ENCODE data around the gene XKR7. TPM values are rescaled to one million over a fixed set of nuclear protein-coding genes. Genes with fewer than 3 reads are reported as not detected.

XKR7 gene
- total and polyA plus RNA-seq, 10 of the 15 experiments (the other 5 are each of a cell fraction or from before 2014, with no cell fraction given) = not detected

DNA sequence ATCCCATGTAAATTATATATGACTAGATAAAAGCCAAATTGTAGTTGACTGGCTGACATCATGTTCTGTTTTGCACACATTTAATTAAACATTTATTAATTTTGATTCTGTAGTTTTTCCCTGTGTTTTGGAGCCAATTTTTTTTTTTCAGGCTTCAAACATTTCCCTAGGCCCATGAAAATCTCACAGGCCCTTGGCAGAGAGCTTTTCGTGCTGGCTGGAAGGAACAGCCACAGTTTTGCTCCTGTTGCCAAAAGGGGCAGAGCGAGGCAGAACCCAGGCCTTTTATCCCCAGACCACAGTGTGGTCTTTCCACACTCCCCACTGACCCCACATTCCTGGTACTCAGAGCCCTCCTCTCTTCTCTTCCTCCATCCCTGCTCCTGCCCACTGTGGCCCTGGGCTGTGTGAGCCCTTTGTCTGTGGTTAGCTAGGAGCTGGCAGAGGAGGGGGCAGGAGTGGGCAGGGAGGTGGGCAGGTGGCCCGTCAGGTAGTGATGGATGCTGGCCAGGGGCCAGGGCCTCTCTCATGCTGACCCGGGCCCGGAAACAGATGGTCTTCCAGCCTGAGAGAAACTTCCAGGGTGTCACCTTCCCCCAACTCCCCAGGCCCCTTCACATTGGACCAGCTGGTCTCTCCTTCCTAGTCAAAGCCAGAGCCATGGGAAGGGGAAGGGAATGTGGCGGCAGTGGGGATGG is 22.8 kb downstream of the XKR7 start:
- Histone ChIP-seq H2AFZ (ENCODE audit: control insufficient read depth, low read depth, low read length) (no peak overlapping the region), H3K27ac (ENCODE audit: control insufficient read depth, insufficient read depth) (no peak overlapping the region), H4K20me1 (ENCODE audit: control insufficient read depth, insufficient read depth) (no peaks in the 10 kb centered on the region), H3K4me3 (no peak overlapping the region), H3K36me3 (ENCODE audit: control insufficient read depth in 2 of 2, insufficient read depth in 2 of 2, low read length in 1 of 2) (no peaks in the 10 kb centered on the region), H3K27me3 (replicated peaks in 1 of 2; ENCODE audit: control insufficient read depth in 2 of 2, insufficient read depth in 2 of 2, low read length in 1 of 2) (peaks cover 0 to 9% of the 10 kb centered on the region in 2 experiments; a peak in 2 of 4 replicates), H3K4me1 (ENCODE audit: control insufficient read depth, insufficient read depth, low read length) (no peaks in the 10 kb centered on the region), H3K79me2 (ENCODE audit: control insufficient read depth, insufficient read depth, low read length) (no peaks in the 10 kb centered on the region), H3K9ac (ENCODE audit: control insufficient read depth, insufficient read depth, low read length) (no peak overlapping the region), H3K4me2 (ENCODE audit: control insufficient read depth, insufficient read depth) (no peak overlapping the region), H3K9me3 (replicated peaks; ENCODE audit: control insufficient read depth, insufficient read depth, low read length) (no peaks in the 10 kb centered on the region)
- no peak for DNase-seq (ENCODE audit: low read depth, low spot score)
- ChIA-PET RAD21 (ENCODE audit: unreplicated experiment) (interaction anchor here (0.7 kb wide), 1 partner anchor 143 kb away, joined by 3 read pairs; no protein-coding TSS in a partner anchor), SMC1A (ENCODE audit: uncharacterized antibody, unreplicated experiment) (no interaction called here), POLR2A (interaction anchor here (0.6 kb wide), 1 partner anchor 229 kb away, joined by 9 read pairs; no protein-coding TSS in a partner anchor), CTCF (no interaction called here)
- intact Hi-C loops (cut with micrococcal nuclease; ENCODE audit: unreplicated experiment) (no loop called here), in situ Hi-C loops (cut with MboI) (no loop called here)
- BruUV-seq (replicated peaks) = no TSS peak
- whole genome bisulfite sequencing (ENCODE audit: insufficient coverage, insufficient replicate concordance, low lambda C conversion rate, missing lambda C conversion rate) = 19% methylated on average over 6 of the region's 6 CpGs
- no peak for ATAC-seq
- no peak for FAIRE-seq
- TF ChIP-seq POU2F2 (IDR thresholded peaks at IDR 0.05; ENCODE audit: borderline replicate concordance, low read depth, low read length) = no peak
- TF ChIP-seq PAX5 (IDR thresholded peaks at IDR 0.05; ENCODE audit: borderline replicate concordance, low read depth, low read length) = no peak
- TF ChIP-seq TARDBP (IDR thresholded peaks at IDR 0.05; ENCODE audit: borderline replicate concordance) = no peak
- no peak for TF ChIP-seq SMAD1 (IDR thresholded peaks at IDR 0.05; ENCODE audit: low read depth, partially characterized antibody)
- TF ChIP-seq, protein P1, sequence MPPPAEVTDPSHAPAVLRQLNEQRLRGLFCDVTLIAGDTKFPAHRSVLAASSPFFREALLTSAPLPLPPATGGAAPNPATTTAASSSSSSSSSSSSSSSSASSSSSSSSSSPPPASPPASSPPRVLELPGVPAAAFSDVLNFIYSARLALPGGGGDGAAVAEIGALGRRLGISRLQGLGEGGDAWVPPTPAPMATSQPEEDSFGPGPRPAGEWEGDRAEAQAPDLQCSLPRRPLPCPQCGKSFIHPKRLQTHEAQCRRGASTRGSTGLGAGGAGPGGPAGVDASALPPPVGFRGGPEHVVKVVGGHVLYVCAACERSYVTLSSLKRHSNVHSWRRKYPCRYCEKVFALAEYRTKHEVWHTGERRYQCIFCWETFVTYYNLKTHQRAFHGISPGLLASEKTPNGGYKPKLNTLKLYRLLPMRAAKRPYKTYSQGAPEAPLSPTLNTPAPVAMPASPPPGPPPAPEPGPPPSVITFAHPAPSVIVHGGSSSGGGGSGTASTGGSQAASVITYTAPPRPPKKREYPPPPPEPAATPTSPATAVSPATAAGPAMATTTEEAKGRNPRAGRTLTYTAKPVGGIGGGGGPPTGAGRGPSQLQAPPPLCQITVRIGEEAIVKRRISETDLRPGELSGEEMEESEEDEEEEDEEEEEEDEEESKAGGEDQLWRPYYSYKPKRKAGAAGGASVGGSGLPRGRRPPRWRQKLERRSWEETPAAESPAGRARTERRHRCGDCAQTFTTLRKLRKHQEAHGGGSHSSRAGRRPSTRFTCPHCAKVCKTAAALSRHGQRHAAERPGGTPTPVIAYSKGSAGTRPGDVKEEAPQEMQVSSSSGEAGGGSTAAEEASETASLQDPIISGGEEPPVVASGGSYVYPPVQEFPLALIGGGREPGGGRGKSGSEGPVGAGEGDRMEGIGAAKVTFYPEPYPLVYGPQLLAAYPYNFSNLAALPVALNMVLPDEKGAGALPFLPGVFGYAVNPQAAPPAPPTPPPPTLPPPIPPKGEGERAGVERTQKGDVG (CRISPR knock-in tag; IDR thresholded peaks at IDR 0.05) = no peak
- TF ChIP-seq, protein P2, sequence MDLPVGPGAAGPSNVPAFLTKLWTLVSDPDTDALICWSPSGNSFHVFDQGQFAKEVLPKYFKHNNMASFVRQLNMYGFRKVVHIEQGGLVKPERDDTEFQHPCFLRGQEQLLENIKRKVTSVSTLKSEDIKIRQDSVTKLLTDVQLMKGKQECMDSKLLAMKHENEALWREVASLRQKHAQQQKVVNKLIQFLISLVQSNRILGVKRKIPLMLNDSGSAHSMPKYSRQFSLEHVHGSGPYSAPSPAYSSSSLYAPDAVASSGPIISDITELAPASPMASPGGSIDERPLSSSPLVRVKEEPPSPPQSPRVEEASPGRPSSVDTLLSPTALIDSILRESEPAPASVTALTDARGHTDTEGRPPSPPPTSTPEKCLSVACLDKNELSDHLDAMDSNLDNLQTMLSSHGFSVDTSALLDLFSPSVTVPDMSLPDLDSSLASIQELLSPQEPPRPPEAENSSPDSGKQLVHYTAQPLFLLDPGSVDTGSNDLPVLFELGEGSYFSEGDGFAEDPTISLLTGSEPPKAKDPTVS (IDR thresholded peaks at IDR 0.05; ENCODE audit: low read depth, low read length) = no peak
- TF ChIP-seq EP300 (IDR thresholded peaks at IDR 0.05; ENCODE audit: borderline replicate concordance in 1 of 2, control insufficient read depth in 1 of 2, low read depth in 2 of 2, low read length in 2 of 2) = no peak
- TF ChIP-seq, protein P3, sequence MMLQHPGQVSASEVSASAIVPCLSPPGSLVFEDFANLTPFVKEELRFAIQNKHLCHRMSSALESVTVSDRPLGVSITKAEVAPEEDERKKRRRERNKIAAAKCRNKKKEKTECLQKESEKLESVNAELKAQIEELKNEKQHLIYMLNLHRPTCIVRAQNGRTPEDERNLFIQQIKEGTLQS (IDR thresholded peaks at IDR 0.05; ENCODE audit: borderline replicate concordance, extremely low read depth, low read depth, low read length) = no peak
- TF ChIP-seq ASH2L (IDR thresholded peaks at IDR 0.05; ENCODE audit: borderline replicate concordance, low read depth) = no peak
- TF ChIP-seq GABPA (IDR thresholded peaks at IDR 0.05; ENCODE audit: low read depth) = no peak
- TF ChIP-seq SUZ12 (IDR thresholded peaks at IDR 0.05; ENCODE audit: unreplicated experiment) = no peak
- TF ChIP-seq KDM1A (IDR thresholded peaks at IDR 0.05; ENCODE audit: borderline replicate concordance) = no peak
- no peak for TF ChIP-seq SIN3A (IDR thresholded peaks at IDR 0.05; ENCODE audit: low read depth, low read length)
- TF ChIP-seq NFYB (IDR thresholded peaks at IDR 0.05; ENCODE audit: insufficient read depth, low read depth, low read length) = no peak
- no peak for TF ChIP-seq CHD2 (IDR thresholded peaks at IDR 0.05; ENCODE audit: borderline replicate concordance, low read depth, low read length)
- TF ChIP-seq, protein P4, sequence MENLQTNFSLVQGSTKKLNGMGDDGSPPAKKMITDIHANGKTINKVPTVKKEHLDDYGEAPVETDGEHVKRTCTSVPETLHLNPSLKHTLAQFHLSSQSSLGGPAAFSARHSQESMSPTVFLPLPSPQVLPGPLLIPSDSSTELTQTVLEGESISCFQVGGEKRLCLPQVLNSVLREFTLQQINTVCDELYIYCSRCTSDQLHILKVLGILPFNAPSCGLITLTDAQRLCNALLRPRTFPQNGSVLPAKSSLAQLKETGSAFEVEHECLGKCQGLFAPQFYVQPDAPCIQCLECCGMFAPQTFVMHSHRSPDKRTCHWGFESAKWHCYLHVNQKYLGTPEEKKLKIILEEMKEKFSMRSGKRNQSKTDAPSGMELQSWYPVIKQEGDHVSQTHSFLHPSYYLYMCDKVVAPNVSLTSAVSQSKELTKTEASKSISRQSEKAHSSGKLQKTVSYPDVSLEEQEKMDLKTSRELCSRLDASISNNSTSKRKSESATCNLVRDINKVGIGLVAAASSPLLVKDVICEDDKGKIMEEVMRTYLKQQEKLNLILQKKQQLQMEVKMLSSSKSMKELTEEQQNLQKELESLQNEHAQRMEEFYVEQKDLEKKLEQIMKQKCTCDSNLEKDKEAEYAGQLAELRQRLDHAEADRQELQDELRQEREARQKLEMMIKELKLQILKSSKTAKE (IDR thresholded peaks at IDR 0.05; ENCODE audit: low read depth, poor library complexity, severe bottlenecking) = no peak

All from GM12878 (cell line).